Astrocyte (in vitro differentiated cells and primary cell): Measurements from ENCODE around the gene COMMD3.
"Not testable (repeated sequence)": the region's sequence is repeated elsewhere in the genome, so short reads cannot be mapped to it uniquely, and the experiment has no call there.

ENCODE experiments used
- CTCF ChIP-seq: IDR thresholded peaks from 2 replicates; pipeline ENCODE4 v1.5.1; 2011; ENCODE audit warnings: low read depth, mild to moderate bottlenecking, inconsistent platforms, low read length, moderate library complexity; ENCODE audit not compliant: insufficient read depth
- EZH2 ChIP-seq: IDR thresholded peaks from 2 replicates; pipeline ENCODE4 v1.6.1; 2012; ENCODE audit warnings: mild to moderate bottlenecking, low read length, inconsistent platforms; ENCODE audit not compliant: insufficient read depth

- not testable (repeated sequence) for TF ChIP-seq CTCF, EZH2
Observed at GRCh38 chr10:22357770-22358169, 41.6 kb downstream of the COMMD3 start.
